Karpas-422 (cell line): Measurements from ENCODE around the gene THRAP3. TPM values are rescaled to one million over a fixed set of nuclear protein-coding genes. Genes with fewer than 3 reads are reported as not detected.

Experiments used
- DNase-seq: peaks from one replicate; pipeline ENCODE4 v3.0.0-alpha.2; 2015
- H2AFZ ChIP-seq: fragments of 200-600 bp; sonication (generic); 2 replicates; pipeline ENCODE4 v1.6.1; 2014; ENCODE audit warnings: antibody characterized with exemption, low read length, mixed read lengths
- H3K27ac ChIP-seq: fragments of 200-600 bp; sonication (generic); 2 replicates; pipeline ENCODE4 v1.5.1; 2014; ENCODE audit warnings: mild to moderate bottlenecking, low read length, moderate library complexity
- H3K27me3 ChIP-seq: fragments of 200-600 bp; sonication (generic); 2 replicates; pipeline ENCODE4 v1.6.1; 2014; ENCODE audit warnings: low read length, mixed read lengths
- H3K36me3 ChIP-seq: fragments of 200-600 bp; sonication (generic); 2 replicates; pipeline ENCODE4 v1.6.1; 2014; ENCODE audit warnings: low read length, mixed read lengths; ENCODE audit not compliant: insufficient read depth
- H3K4me1 ChIP-seq: fragments of 200-600 bp; sonication (generic); 2 replicates; pipeline ENCODE4 v1.6.1; 2014; ENCODE audit warnings: mild to moderate bottlenecking, low read length, mixed read lengths
- H3K4me2 ChIP-seq: fragments of 200-600 bp; sonication (generic); 2 replicates; pipeline ENCODE4 v1.6.1; 2014; ENCODE audit warnings: low read length, low read depth, mild to moderate bottlenecking; ENCODE audit not compliant: poor library complexity, severe bottlenecking
- H3K4me3 ChIP-seq: fragments of 200-600 bp; sonication (generic); 2 replicates; pipeline ENCODE4 v1.5.1; 2014; ENCODE audit warnings: mild to moderate bottlenecking, antibody characterized with exemption, low read length, mixed read lengths
- H3K79me2 ChIP-seq: fragments of 200-600 bp; sonication (generic); 2 replicates; pipeline ENCODE4 v1.6.1; 2014; ENCODE audit warnings: mild to moderate bottlenecking, low read length, mixed read lengths
- H3K9ac ChIP-seq: fragments of 200-600 bp; sonication (generic); 2 replicates; pipeline ENCODE4 v1.6.0; 2014; ENCODE audit warnings: low read length
- H3K9me2 ChIP-seq: fragments of 200-600 bp; sonication (generic), shearing (Covaris generic); replicated peaks from 2 replicates; pipeline ENCODE4 v1.6.0; 2014; ENCODE audit warnings: mild to moderate bottlenecking, low read length, moderate library complexity; ENCODE audit not compliant: insufficient read depth
- H3K9me3 ChIP-seq: fragments of 300-700, 200-600 bp; sonication (generic); 2 replicates; pipeline ENCODE4 v1.6.1; 2014; ENCODE audit warnings: low read length, mixed read lengths
- H4K20me1 ChIP-seq: fragments of 200-600 bp; sonication (generic); 2 replicates; pipeline ENCODE4 v1.6.1; 2014; ENCODE audit warnings: mild to moderate bottlenecking, antibody characterized with exemption, low read length, low read depth; ENCODE audit not compliant: insufficient read depth
- total RNA-seq: library from RNA; depleted of rRNA; stranded (reverse); fragments of >200 nt; shearing (Covaris generic); gene quantifications from 2 replicates; pipeline ENCODE4 v1.2.3, GENCODE V29; 2014; ENCODE audit warnings: low replicate concordance

THRAP3 gene
- total RNA-seq, 1 experiment from 2014 or later: 47.0 TPM

- no peaks in the 10 kb centered on the region for H3K27me3 ChIP-seq
- peaks cover 24% of the 10 kb centered on the region for H3K4me1 ChIP-seq
- H3K4me3 ChIP-seq: peak within 1 kb of the TSS; percentile 63; the same call in 1 of the 2 replicates
- no peak for DNase-seq
- H3K27ac ChIP-seq: no peak within 1 kb of the TSS
- no peaks in the 10 kb centered on the region for H3K36me3 ChIP-seq
- peak within 1 kb of the TSS; percentile 74 for H3K4me2 ChIP-seq
- H3K9me3 ChIP-seq: no peaks in the 10 kb centered on the region
- no peaks in the 10 kb centered on the region for H4K20me1 ChIP-seq
- H3K9me2 ChIP-seq: no peaks in the 10 kb centered on the region
- no peaks in the 10 kb centered on the region for H3K79me2 ChIP-seq
- peak within 1 kb of the TSS; percentile 59 for H3K9ac ChIP-seq
- no peak within 1 kb of the TSS for H2AFZ ChIP-seq
These were observed 99.6 kb downstream of the THRAP3 start, which contains the start of gene EVA1B for GRCh38 chr1:36323636-36324352. Gene EVA1B (minus strand): TSS chr1:36323645. CDS start chr1:36323037, 608 bp downstream.

- no peak overlapping the region for H3K4me2 ChIP-seq
These were observed 100.1 kb downstream of the THRAP3 start for GRCh38 chr1:36324353-36324703.

GRCh38 chr1:36326499-36326898 is 102.3 kb downstream of the THRAP3 start:
- H3K9ac ChIP-seq: no peak overlapping the region
- H3K36me3 ChIP-seq: no peaks in the 10 kb centered on the region
- peaks cover 15% of the 10 kb centered on the region for H3K4me1 ChIP-seq
- no peaks in the 10 kb centered on the region for H4K20me1 ChIP-seq
- DNase-seq: no peak
- no peak overlapping the region for H3K27ac ChIP-seq
- no peaks in the 10 kb centered on the region for H3K9me2 ChIP-seq
- H3K4me3 ChIP-seq: no peak overlapping the region
- no peaks in the 10 kb centered on the region for H3K79me2 ChIP-seq
- no peak overlapping the region for H3K4me2 ChIP-seq
- no peaks in the 10 kb centered on the region for H3K27me3 ChIP-seq
- no peaks in the 10 kb centered on the region for H3K9me3 ChIP-seq
- no peak overlapping the region for H2AFZ ChIP-seq

More at GRCh38 chr1:36324353-36324703, 100.1 kb downstream of the THRAP3 start:
- no peaks in the 10 kb centered on the region for H3K9me3 ChIP-seq
- H3K36me3 ChIP-seq: no peaks in the 10 kb centered on the region
- no peaks in the 10 kb centered on the region for H3K79me2 ChIP-seq
- no peak overlapping the region for H3K4me3 ChIP-seq
- DNase-seq: no peak
- H3K9me2 ChIP-seq: no peaks in the 10 kb centered on the region
- H2AFZ ChIP-seq: no peak overlapping the region
- H3K27ac ChIP-seq: no peak overlapping the region
- no peaks in the 10 kb centered on the region for H3K27me3 ChIP-seq
- no peaks in the 10 kb centered on the region for H4K20me1 ChIP-seq
- H3K9ac ChIP-seq: no peak overlapping the region
- peaks cover 24% of the 10 kb centered on the region for H3K4me1 ChIP-seq

GRCh38 chr1:36327421-36328087 is 103.3 kb downstream of the THRAP3 start:
- Histone ChIP-seq H3K79me2 (no peaks in the 10 kb centered on the region), H3K9me3 (no peaks in the 10 kb centered on the region), H3K4me2 (no peak overlapping the region), H2AFZ (no peak overlapping the region), H3K27ac (no peak overlapping the region), H3K4me1 (peaks cover 6% of the 10 kb centered on the region), H4K20me1 (no peaks in the 10 kb centered on the region), H3K27me3 (no peaks in the 10 kb centered on the region), H3K4me3 (no peak overlapping the region), H3K9ac (no peak overlapping the region), H3K9me2 (no peaks in the 10 kb centered on the region), H3K36me3 (no peaks in the 10 kb centered on the region)
- DNase-seq: no peak

DNA sequence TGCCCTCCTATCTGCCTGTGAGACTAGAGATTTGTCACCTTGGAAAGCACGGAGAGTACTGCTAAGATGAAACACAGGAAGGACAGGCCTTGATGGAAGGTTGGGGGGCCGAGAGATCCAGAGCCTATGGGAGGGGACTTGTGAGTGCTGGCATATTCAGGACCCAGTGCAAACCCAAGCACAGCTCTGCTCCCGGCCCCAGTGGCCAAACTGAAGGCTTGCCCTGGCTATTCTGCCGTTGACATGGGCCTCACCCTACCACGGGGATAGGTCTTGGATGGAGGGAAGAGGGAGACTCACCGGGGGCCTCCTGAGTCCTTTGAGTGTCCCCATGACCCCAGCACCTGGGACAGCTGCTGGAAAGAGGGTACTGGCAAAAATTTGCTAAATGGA is 103.8 kb downstream of the THRAP3 start:
- no peak overlapping the region for H3K4me2 ChIP-seq
- peaks cover under 1% of the 10 kb centered on the region for H3K4me1 ChIP-seq
- no peak overlapping the region for H3K9ac ChIP-seq
- no peaks in the 10 kb centered on the region for H3K79me2 ChIP-seq
- H3K27ac ChIP-seq: no peak overlapping the region
- H3K4me3 ChIP-seq: no peak overlapping the region
- no peaks in the 10 kb centered on the region for H3K9me2 ChIP-seq
- no peak overlapping the region for H2AFZ ChIP-seq
- no peaks in the 10 kb centered on the region for H3K36me3 ChIP-seq
- DNase-seq: no peak
- H4K20me1 ChIP-seq: no peaks in the 10 kb centered on the region
- no peaks in the 10 kb centered on the region for H3K27me3 ChIP-seq
- no peaks in the 10 kb centered on the region for H3K9me3 ChIP-seq

DNA sequence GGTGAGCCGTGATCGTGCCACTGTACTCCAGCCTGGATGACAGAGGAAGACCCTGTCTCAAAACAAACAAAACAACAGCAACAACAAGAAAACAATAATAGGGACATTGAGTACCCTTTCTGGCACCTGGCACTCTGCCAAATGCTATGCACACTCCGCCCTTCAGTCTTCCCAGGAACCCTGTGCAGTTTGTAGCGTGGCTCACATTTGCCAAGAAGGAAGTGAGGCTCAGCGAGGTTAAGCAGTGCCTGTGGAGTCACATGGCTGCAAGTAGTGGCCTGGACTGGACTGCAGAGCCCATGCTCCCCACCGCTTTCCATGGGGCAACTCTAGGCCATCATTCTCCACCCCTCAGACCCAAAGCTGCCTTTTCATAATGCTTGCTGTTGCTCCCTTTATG is 104.5 kb downstream of the THRAP3 start:
- H3K4me3 ChIP-seq: no peak overlapping the region
- H3K9ac ChIP-seq: no peak overlapping the region
- H3K4me1 ChIP-seq: no peaks in the 10 kb centered on the region; the same call in none of the 2 replicates
- no peak overlapping the region for H2AFZ ChIP-seq
- H4K20me1 ChIP-seq: no peaks in the 10 kb centered on the region
- DNase-seq: no peak
- H3K27me3 ChIP-seq: no peaks in the 10 kb centered on the region
- H3K4me2 ChIP-seq: no peak overlapping the region
- H3K79me2 ChIP-seq: no peaks in the 10 kb centered on the region
- no peaks in the 10 kb centered on the region for H3K9me3 ChIP-seq
- H3K9me2 ChIP-seq: no peaks in the 10 kb centered on the region
- H3K27ac ChIP-seq: no peak overlapping the region
- H3K36me3 ChIP-seq: no peaks in the 10 kb centered on the region

- Histone ChIP-seq H3K9me2 (no peaks in the 10 kb centered on the region), H3K27ac (no peak overlapping the region), H3K4me1 (no peaks in the 10 kb centered on the region), H3K27me3 (no peaks in the 10 kb centered on the region), H3K36me3 (no peaks in the 10 kb centered on the region), H3K4me3 (no peak overlapping the region), H3K4me2 (no peak overlapping the region), H4K20me1 (no peaks in the 10 kb centered on the region), H3K9ac (no peak overlapping the region), H3K79me2 (no peaks in the 10 kb centered on the region), H2AFZ (no peak overlapping the region), H3K9me3 (no peaks in the 10 kb centered on the region)
- DNase-seq: no peak
These were observed 105.6 kb downstream of the THRAP3 start for GRCh38 chr1:36329817-36330216.

GRCh38 chr1:36330940-36331339 is 106.7 kb downstream of the THRAP3 start:
- Histone ChIP-seq H3K79me2 (no peaks in the 10 kb centered on the region), H3K4me3 (no peak overlapping the region), H3K9me3 (no peaks in the 10 kb centered on the region), H4K20me1 (no peaks in the 10 kb centered on the region), H3K4me2 (no peak overlapping the region), H3K9me2 (no peaks in the 10 kb centered on the region), H3K9ac (no peak overlapping the region), H3K27ac (no peak overlapping the region), H3K27me3 (no peaks in the 10 kb centered on the region), H3K4me1 (no peaks in the 10 kb centered on the region), H2AFZ (no peak overlapping the region), H3K36me3 (no peaks in the 10 kb centered on the region)
- no peak for DNase-seq
